K562 (cell line): Measurements from ENCODE around the gene SKIC8. TPM values are rescaled to one million over a fixed set of nuclear protein-coding genes. Genes with fewer than 3 reads are reported as not detected.

ENCODE experiments used
- ATF7 ChIP-seq: fragments of 450-650 bp; IDR thresholded peaks from 2 replicates; pipeline ENCODE4 v1.7.1; 2014; ENCODE audit warnings: mild to moderate bottlenecking, moderate library complexity
- BACH1 ChIP-seq: fragments of 200-800 bp; sonication (Bioruptor generic); IDR thresholded peaks from 2 replicates; pipeline ENCODE4 v1.6.1; 2016; ENCODE audit warnings: missing genetic modification characterization, missing compliant biosample characterization
- CBFA2T2 ChIP-seq: fragments of 450-650 bp; conservative IDR thresholded peaks from 2 replicates; pipeline ENCODE4 v1.6.1; 2017; ENCODE audit warnings: mild to moderate bottlenecking
- CBX1 ChIP-seq: sonication (generic); IDR thresholded peaks from 2 replicates; pipeline ENCODE4 v1.6.1; 2016; ENCODE audit warnings: antibody characterized with exemption, low read depth, mild to moderate bottlenecking
- CEBPB ChIP-seq: fragments of 450-650 bp; IDR thresholded peaks from 2 replicates; pipeline ENCODE4 v1.6.1; 2016; ENCODE audit warnings: missing genetic modification characterization, missing compliant biosample characterization
- DPF2 ChIP-seq: fragments of 450-650 bp; IDR thresholded peaks from 2 replicates; pipeline ENCODE4 v1.6.1; 2016
- FOXA1 ChIP-seq: fragments of 450-650 bp; IDR thresholded peaks from 2 replicates; pipeline ENCODE4 v1.6.1; 2016; ENCODE audit warnings: mild to moderate bottlenecking, borderline replicate concordance
- GABPB1 ChIP-seq: sonication (generic); formaldehyde crosslinking; IDR thresholded peaks from 2 replicates; pipeline ENCODE4 v1.8.0; 2022; ENCODE audit warnings: mild to moderate bottlenecking, missing genetic modification reagents
- LARP7 ChIP-seq: fragments of 450-650 bp; IDR thresholded peaks from 2 replicates; pipeline ENCODE4 v1.6.1; 2016
- MTA2 ChIP-seq: fragments of 450-650 bp; IDR thresholded peaks from 2 replicates; pipeline ENCODE4 v1.6.1; 2016; ENCODE audit warnings: low read depth
- NR4A1 ChIP-seq, 2 experiments: fragments of 250-450 bp in 1 of 2; fragments of 450-650 bp in 1 of 2; sonication (Bioruptor Pico) in 1 of 2; IDR thresholded peaks; 2 replicates each; pipeline versions ENCODE4 v1.4.0 to v1.6.1; 2016 to 2020; ENCODE audit warnings: mild to moderate bottlenecking in 2 of 2, missing compliant biosample characterization in 1 of 2, missing genetic modification characterization in 1 of 2, moderate library complexity in 1 of 2
- RBM39 ChIP-seq: fragments of 200-400 bp; formaldehyde crosslinking; optimal IDR thresholded peaks from 2 replicates; pipeline ENCODE3; 2018; ENCODE audit warnings: low read depth, low read length
- RERE ChIP-seq: sonication (generic); formaldehyde crosslinking; IDR thresholded peaks from 2 replicates; pipeline ENCODE4 v1.8.0; 2023; ENCODE audit warnings: missing genetic modification reagents, mild to moderate bottlenecking, borderline replicate concordance
- STAT6 ChIP-seq: sonication (generic); formaldehyde crosslinking; IDR thresholded peaks from 2 replicates; pipeline ENCODE4 v1.8.1; 2023; ENCODE audit warnings: mild to moderate bottlenecking, missing genetic modification reagents
- TAL1 ChIP-seq: fragments of 450-650 bp; IDR thresholded peaks from 2 replicates; pipeline ENCODE4 v1.6.1; 2016; ENCODE audit warnings: mild to moderate bottlenecking
- TARDBP ChIP-seq: fragments of 450-650 bp; IDR thresholded peaks from 2 replicates; pipeline ENCODE4 v1.6.1; 2016
- TEAD1 ChIP-seq, 2 experiments: fragments of 450-650 bp in 1 of 2; sonication (generic) in 1 of 2; formaldehyde crosslinking; IDR thresholded peaks; 2 replicates each; pipeline versions ENCODE4 v1.4.0 to v1.8.0; 2020 to 2022; ENCODE audit warnings: mild to moderate bottlenecking in 2 of 2, missing genetic modification reagents in 1 of 2
- YBX1 ChIP-seq: fragments of 450-650 bp; IDR thresholded peaks from 2 replicates; pipeline ENCODE4 v1.7.1; 2016; ENCODE audit warnings: mild to moderate bottlenecking
- ZBTB9 ChIP-seq: fragments of 450-650 bp; formaldehyde crosslinking; IDR thresholded peaks from 2 replicates; pipeline ENCODE4 v1.4.0; 2020; ENCODE audit warnings: mild to moderate bottlenecking, moderate library complexity
- ZFX ChIP-seq: sonication (generic); formaldehyde crosslinking; IDR thresholded peaks from 2 replicates; pipeline ENCODE4 v1.8.0; 2022; ENCODE audit warnings: mild to moderate bottlenecking, missing genetic modification reagents, moderate library complexity
- polyA plus RNA-seq, 8 experiments: library from polyadenylated mRNA; depleted of rRNA in 4 of 8; stranded (reverse) in 5 of 8; unstranded in 3 of 8; fragments of >200 nt; fragmentation: Nextera tagmentation in 2 of 8; fragmentation: Illumina TruSeq in 1 of 8; extraction: Ambion mirVana in 2 of 8; extraction: Trizol in 1 of 8; gene quantifications; 2 replicates each; pipeline versions ENCODE4 v1.2.1 to v1.2.3, GENCODE V29; 2011 to 2014; ENCODE audit warnings: inconsistent platforms in 1 of 8, missing spikeins in 1 of 8
- total RNA-seq, 7 experiments: library from RNA; depleted of rRNA in 6 of 7; stranded (reverse); fragments of >200 nt in 6 of 7; fragmentation: Illumina TruSeq in 2 of 7; extraction: Trizol in 2 of 7; gene quantifications; 2 replicates each; pipeline versions ENCODE4 v1.2.1 to v1.2.3, GENCODE V29; 2011 to 2021; ENCODE audit warnings: low replicate concordance in 1 of 7

SKIC8 gene
- total and polyA plus RNA-seq, 9 of the 15 experiments (the other 6 are each of a cell fraction or from before 2014, with no cell fraction given) = 79.5 to 389 (median 146) TPM

- no peak for TF ChIP-seq STAT6 (CRISPR knock-in tag)
- TF ChIP-seq TEAD1 (CRISPR knock-in tag; IDR thresholded peaks at IDR 0.05) = 0 out of 4 replicates have a peak, but pooled peaks of 1 of the 2 experiments have one; percentile 36
- TF ChIP-seq TAL1 = peak; percentile 52; the same call in 1 of the 2 replicates
- TF ChIP-seq CBFA2T2 = peak; percentile 57
- TF ChIP-seq FOXA1 = no peak
- TF ChIP-seq TARDBP = no peak
- no peak for TF ChIP-seq GABPB1 (CRISPR knock-in tag)
- no peak for TF ChIP-seq RERE (CRISPR knock-in tag)
- no peak for TF ChIP-seq CBX1
- TF ChIP-seq ZBTB9 (CRISPR knock-in tag) = 0 out of 2 replicates have a peak, but pooled peaks have one; percentile 33
- TF ChIP-seq CEBPB (tag) = no peak
- TF ChIP-seq LARP7 = 0 out of 2 replicates have a peak, but pooled peaks have one; percentile 42
- TF ChIP-seq RBM39 = no peak
- TF ChIP-seq NR4A1 (CRISPR knock-in tag; IDR thresholded peaks at IDR 0.05) = no peak
- TF ChIP-seq NR4A1 (tag; IDR thresholded peaks at IDR 0.05) = peak; percentile 90
- peak; percentile 69; the same call in 1 of the 2 replicates for TF ChIP-seq DPF2
- TF ChIP-seq MTA2 = peak; percentile 44; the same call in 1 of the 2 replicates
- peak; percentile 62 for TF ChIP-seq ZFX
- no peak for TF ChIP-seq YBX1
- peak; percentile 18; the same call in 1 of the 2 replicates for TF ChIP-seq ATF7
- peak; percentile 46; the same call in 1 of the 2 replicates for TF ChIP-seq BACH1 (tag)
Observed at GRCh38 chr15:78276064-78276943, 23.1 kb downstream of the SKIC8 start (continued).
